ENCODE measurements around the gene REPS1.

DNA sequence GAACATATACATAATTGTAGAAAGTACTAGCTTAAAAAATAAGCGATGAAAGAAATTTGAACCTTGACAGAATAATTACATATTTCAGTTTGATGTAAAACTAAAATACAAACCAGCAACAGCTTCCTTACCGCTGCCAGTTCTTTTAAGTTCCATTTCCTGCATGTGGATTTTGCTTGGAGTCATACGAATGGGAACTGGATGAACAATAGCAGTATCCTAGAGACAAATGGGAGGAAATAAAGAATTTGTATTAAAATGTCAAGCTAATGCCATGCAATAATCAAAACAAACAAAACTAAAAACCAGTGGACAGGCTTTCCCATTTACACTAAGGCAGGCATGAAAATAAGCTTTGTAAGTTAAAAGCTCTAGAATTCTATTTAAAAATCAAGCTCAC lies 67.1 kb downstream of the REPS1 start:
- TF ChIP-seq ZNF841 (CRISPR knock-in tag; IDR thresholded peaks at IDR 0.05; ENCODE audit: borderline replicate concordance) (no peak), ZNF264 (CRISPR knock-in tag; IDR thresholded peaks at IDR 0.05) (no peak), SYNCRIP (IDR thresholded peaks at IDR 0.05; ENCODE audit: insufficient read depth, low read depth, low read length) (no peak), SIX4 (CRISPR knock-in tag; IDR thresholded peaks at IDR 0.05) (no peak), ZBTB8A (CRISPR knock-in tag; IDR thresholded peaks at IDR 0.05; ENCODE audit: borderline replicate concordance, low read depth) (no peak)
